GM12873 (cell line): Measurements from ENCODE around the gene RASA3.

Source experiments
- CTCF ChIP-seq: IDR thresholded peaks from 2 replicates; pipeline ENCODE4 v1.5.1; 2012; ENCODE audit warnings: low read depth, mild to moderate bottlenecking, moderate library complexity, low read length, control low read depth; ENCODE audit not compliant: insufficient read depth; ENCODE audit errors: missing control alignments

RASA3 gene

GRCh38 chr13:114147803-114148520 lies 15.5 kb upstream of the RASA3 start:
- no peak for TF ChIP-seq CTCF

GRCh38 chr13:114146629-114147028 lies 14.2 kb upstream of the RASA3 start:
- TF ChIP-seq CTCF = peak; percentile 52

GRCh38 chr13:114146173-114146572 lies 13.8 kb upstream of the RASA3 start:
- no peak for TF ChIP-seq CTCF

GRCh38 chr13:114145722-114146121 lies 13.3 kb upstream of the RASA3 start:
- TF ChIP-seq CTCF = no peak

GRCh38 chr13:114145256-114145655 lies 12.8 kb upstream of the RASA3 start:
- TF ChIP-seq CTCF = no peak

GRCh38 chr13:114144606-114145244 lies 12.3 kb upstream of the RASA3 start:
- no peak for TF ChIP-seq CTCF

GRCh38 chr13:114143806-114144605 lies 11.6 kb upstream of the RASA3 start:
- TF ChIP-seq CTCF = peak; percentile 61
